AG04449 (cell line): ENCODE measurements around the gene ADRA1B.

Experiments used
- CTCF ChIA-PET: fragments of 350-600 bp; formaldehyde crosslinking; extraction: SDS; loops from one replicate; lab custom pipeline; 2021; ENCODE audit warnings: antibody characterized with exemption; lab: Yijun Ruan, JAX
- POLR2A ChIA-PET: fragments of 400-600, 350-600 bp; formaldehyde crosslinking; extraction: SDS; loops from one replicate; lab custom pipeline; 2020; ENCODE audit warnings: antibody characterized with exemption, inconsistent platforms; lab: Yijun Ruan, JAX
- DNase-seq: peaks from one replicate; pipeline ENCODE4 v3.0.0-alpha.2; 2010; ENCODE audit warnings: low read depth, low spot score
- H3K4me3 ChIP-seq: 2 replicates; pipeline ENCODE4 v1.5.1; 2011; ENCODE audit warnings: low read depth, mild to moderate bottlenecking, control low read depth, low read length
- CTCF ChIP-seq: IDR thresholded peaks from one replicate; pipeline ENCODE4 v1.5.1; 2011; ENCODE audit warnings: mild to moderate bottlenecking, moderate library complexity, low read length, control low read depth, inconsistent platforms; ENCODE audit not compliant: insufficient read depth; ENCODE audit errors: missing control alignments

ADRA1B gene

GRCh38 chr5:159971514-159971913 lies 55.2 kb downstream of the ADRA1B start:
- POLR2A ChIA-PET = no interaction called here
- DNase-seq = no peak
- TF ChIP-seq CTCF = no peak
- CTCF ChIA-PET = interaction anchor here (0.7 to 1.4 kb wide), 4 partner anchors 10 to 152 kb away, joined by 3 to 4 read pairs (median 4); no protein-coding TSS in a partner anchor
- H3K4me3 ChIP-seq = no peak overlapping the region

GRCh38 chr5:159971931-159972461 lies 55.7 kb downstream of the ADRA1B start:
- POLR2A ChIA-PET = no interaction called here
- no peak for TF ChIP-seq CTCF
- H3K4me3 ChIP-seq = peak overlapping the region; percentile 21; the same call in 1 of the 2 replicates
- CTCF ChIA-PET = interaction anchor here (0.7 to 1.4 kb wide), 4 partner anchors 9 to 152 kb away, joined by 3 to 4 read pairs (median 4); no protein-coding TSS in a partner anchor
- DNase-seq = no peak

- ChIA-PET CTCF (interaction anchor here (1.0 to 1.4 kb wide), 4 partner anchors 8 to 372 kb away, joined by 3 to 4 read pairs (median 4); no protein-coding TSS in a partner anchor), POLR2A (no interaction called here)
- no peak for TF ChIP-seq CTCF
- H3K4me3 ChIP-seq = no peak overlapping the region
- DNase-seq = no peak
These were observed 56.5 kb downstream of the ADRA1B start for GRCh38 chr5:159972538-159973362.

GRCh38 chr5:159975462-159976019 lies 59.3 kb downstream of the ADRA1B start:
- TF ChIP-seq CTCF = peak; percentile 76
- peak; percentile 88 for DNase-seq
- no peak overlapping the region for H3K4me3 ChIP-seq
- ChIA-PET CTCF (interaction anchor here (0.7 to 4.5 kb wide), 11 partner anchors 10 to 663 kb away, joined by 3 to 55 read pairs (median 3); no protein-coding TSS in a partner anchor), POLR2A (no interaction called here)

- CTCF ChIA-PET = interaction anchor here (0.6 to 4.5 kb wide), 9 partner anchors 9 to 532 kb away, joined by 3 to 55 read pairs (median 4); no protein-coding TSS in a partner anchor
- POLR2A ChIA-PET = no interaction called here
- no peak for DNase-seq
- TF ChIP-seq CTCF = no peak
- no peak overlapping the region for H3K4me3 ChIP-seq
These were observed 60.6 kb downstream of the ADRA1B start for GRCh38 chr5:159976921-159977320.
